Nephron progenitor cell (in vitro differentiated cells): ENCODE results near the gene CRADD.

Experiments
- DNase-seq: peaks from one replicate; pipeline ENCODE4 v3.0.0; 2021
- H3K27ac Mint-ChIP-seq: 2 replicates; pipeline ENCODE4 v1.8.0; 2021; ENCODE audit warnings: mild to moderate bottlenecking, moderate library complexity, mixed read lengths
- H3K27me3 Mint-ChIP-seq: 2 replicates; pipeline ENCODE4 v1.8.0; 2021; ENCODE audit warnings: mild to moderate bottlenecking, low read depth, mixed read lengths; ENCODE audit not compliant: poor library complexity
- H3K36me3 Mint-ChIP-seq: 2 replicates; pipeline ENCODE4 v1.8.0; 2021; ENCODE audit warnings: low read depth, mixed read lengths
- H3K4me1 Mint-ChIP-seq: 2 replicates; pipeline ENCODE4 v1.8.0; 2021; ENCODE audit warnings: mixed read lengths
- H3K4me3 Mint-ChIP-seq: 2 replicates; pipeline ENCODE4 v1.8.0; 2021; ENCODE audit warnings: mild to moderate bottlenecking, moderate library complexity, mixed read lengths
- H3K9me3 Mint-ChIP-seq: 2 replicates; pipeline ENCODE4 v1.8.0; 2021; ENCODE audit warnings: mild to moderate bottlenecking, moderate library complexity, mixed read lengths
- TF ChIP-seq, protein P1 (sequence below): fragments of 200-600 bp; sonication (generic); IDR thresholded peaks from 2 replicates; pipeline ENCODE4 v1.5.0; 2021; ENCODE audit warnings: antibody characterized with exemption

Gene CRADD

DNA sequence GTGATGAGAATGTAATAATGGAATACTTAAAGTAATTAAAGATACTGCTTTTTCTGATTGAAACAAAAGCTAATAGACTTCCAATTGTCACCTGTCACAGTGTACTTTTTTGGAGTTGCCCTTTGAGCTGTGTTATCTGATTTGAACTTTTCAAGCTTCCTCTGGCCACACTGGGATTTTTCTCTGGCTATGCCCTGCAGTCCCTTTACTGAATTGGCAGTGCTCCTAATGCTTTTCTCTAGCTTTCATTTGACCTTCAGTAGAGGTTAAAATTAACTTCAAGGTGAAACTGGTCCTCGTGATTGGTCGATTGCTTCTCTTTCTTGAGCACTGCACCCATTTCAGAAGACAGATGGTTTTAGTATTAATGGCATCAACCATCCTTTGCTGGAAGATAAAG, 89.2 kb downstream of the CRADD start:
- TF ChIP-seq, protein P1, sequence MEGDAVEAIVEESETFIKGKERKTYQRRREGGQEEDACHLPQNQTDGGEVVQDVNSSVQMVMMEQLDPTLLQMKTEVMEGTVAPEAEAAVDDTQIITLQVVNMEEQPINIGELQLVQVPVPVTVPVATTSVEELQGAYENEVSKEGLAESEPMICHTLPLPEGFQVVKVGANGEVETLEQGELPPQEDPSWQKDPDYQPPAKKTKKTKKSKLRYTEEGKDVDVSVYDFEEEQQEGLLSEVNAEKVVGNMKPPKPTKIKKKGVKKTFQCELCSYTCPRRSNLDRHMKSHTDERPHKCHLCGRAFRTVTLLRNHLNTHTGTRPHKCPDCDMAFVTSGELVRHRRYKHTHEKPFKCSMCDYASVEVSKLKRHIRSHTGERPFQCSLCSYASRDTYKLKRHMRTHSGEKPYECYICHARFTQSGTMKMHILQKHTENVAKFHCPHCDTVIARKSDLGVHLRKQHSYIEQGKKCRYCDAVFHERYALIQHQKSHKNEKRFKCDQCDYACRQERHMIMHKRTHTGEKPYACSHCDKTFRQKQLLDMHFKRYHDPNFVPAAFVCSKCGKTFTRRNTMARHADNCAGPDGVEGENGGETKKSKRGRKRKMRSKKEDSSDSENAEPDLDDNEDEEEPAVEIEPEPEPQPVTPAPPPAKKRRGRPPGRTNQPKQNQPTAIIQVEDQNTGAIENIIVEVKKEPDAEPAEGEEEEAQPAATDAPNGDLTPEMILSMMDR = no peak
- H3K4me1 Mint-ChIP-seq = peaks cover 39% of the 10 kb centered on the region
- H3K36me3 Mint-ChIP-seq = no peaks in the 10 kb centered on the region
- DNase-seq = no peak
- H3K4me3 Mint-ChIP-seq = no peak overlapping the region
- no peak overlapping the region for H3K27ac Mint-ChIP-seq
- no peaks in the 10 kb centered on the region for H3K9me3 Mint-ChIP-seq
- H3K27me3 Mint-ChIP-seq = peaks cover 3% of the 10 kb centered on the region

DNA sequence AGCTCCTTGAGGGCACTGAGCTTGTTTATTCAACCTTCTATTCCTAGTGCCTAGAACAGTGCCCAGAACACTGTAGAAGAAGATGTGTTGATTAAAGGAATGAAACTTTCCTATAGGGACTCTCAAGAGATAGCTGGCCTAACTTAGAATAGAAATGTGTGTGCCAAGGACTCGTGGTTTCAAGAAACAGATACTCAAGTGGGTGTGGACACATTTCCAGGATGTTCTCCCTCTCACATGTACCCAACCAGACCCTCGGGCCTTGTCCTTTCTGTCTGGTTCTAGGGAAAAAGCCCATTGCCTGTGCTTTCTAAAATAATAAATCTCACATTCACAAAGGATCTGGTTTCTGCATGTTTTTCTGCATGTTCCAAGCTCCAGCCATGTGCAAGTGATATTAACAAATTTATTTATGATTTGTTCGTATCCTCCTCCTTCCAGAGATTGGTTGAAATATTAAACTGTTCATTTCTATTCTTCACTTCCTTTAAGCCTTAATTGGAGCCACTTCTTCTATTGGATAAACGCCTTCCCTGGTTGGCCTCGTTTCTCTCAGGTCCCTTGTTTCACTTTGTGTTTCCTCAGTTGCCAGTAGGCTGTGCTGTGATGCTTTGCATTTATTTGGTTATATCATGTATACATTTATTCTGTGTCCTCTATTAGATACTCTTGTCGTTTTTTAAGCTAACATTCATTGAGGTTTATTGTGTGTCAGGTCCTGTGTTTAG, 89.8 kb downstream of the CRADD start:
- no peak overlapping the region for H3K4me3 Mint-ChIP-seq
- no peaks in the 10 kb centered on the region for H3K36me3 Mint-ChIP-seq
- H3K9me3 Mint-ChIP-seq = no peaks in the 10 kb centered on the region
- TF ChIP-seq, protein P1 = no peak
- H3K27me3 Mint-ChIP-seq = peaks cover 3% of the 10 kb centered on the region
- DNase-seq = no peak
- no peak overlapping the region for H3K27ac Mint-ChIP-seq
- peaks cover 33% of the 10 kb centered on the region for H3K4me1 Mint-ChIP-seq

DNA sequence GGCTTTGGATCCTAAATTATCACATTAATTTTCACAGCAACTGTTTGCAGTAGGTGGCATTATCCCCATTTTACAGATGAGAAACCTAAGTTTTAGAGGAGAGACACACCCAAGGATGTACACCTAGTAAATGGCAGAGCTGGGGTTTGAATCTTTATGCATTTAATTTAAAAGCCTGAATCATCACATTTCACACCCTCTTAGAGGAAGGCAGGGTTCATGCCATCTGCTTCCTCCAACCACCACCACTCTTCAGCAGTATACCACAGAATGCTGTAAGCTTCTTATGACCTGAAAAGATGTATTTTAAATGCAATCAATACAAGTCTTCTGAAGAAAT, 90.3 kb downstream of the CRADD start:
- Mint-ChIP-seq H3K9me3 (no peaks in the 10 kb centered on the region), H3K4me3 (no peak overlapping the region), H3K4me1 (peaks cover 33% of the 10 kb centered on the region), H3K36me3 (no peaks in the 10 kb centered on the region), H3K27ac (no peak overlapping the region), H3K27me3 (peaks cover 3% of the 10 kb centered on the region)
- DNase-seq = no peak
- TF ChIP-seq, protein P1 = no peak

DNA sequence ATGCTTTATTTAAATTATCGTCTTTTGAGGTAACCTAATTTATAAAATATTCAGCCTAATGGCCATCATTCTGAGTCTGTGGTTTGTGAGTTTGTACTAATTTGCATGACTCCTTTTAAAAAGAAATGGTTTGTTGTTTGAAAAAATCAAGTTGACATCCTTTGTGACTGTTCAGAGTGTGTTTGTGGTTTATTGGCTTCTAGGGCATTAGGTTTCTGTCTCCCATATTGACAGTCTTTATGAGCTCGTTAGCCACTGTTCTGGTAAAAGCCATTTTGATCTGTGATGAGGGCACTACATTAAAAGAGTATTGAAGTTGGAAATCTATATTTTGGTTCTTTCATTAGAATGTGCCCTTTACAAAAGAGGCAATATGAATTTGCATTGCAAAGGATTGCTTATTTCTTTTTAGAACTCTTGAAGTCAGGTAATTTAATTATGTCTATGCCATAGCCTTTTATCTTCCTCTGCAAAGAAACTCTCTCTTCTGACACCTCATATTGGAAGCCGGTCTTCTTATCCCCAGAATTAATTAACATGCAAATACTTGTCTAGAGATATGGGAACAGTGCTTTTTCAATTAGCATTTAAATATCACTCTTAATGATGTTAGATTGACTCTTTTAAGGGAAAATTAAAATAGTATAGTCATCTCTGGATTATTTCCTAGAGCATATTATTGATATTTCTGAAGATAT, 95.0 kb downstream of the CRADD start:
- H3K36me3 Mint-ChIP-seq = no peaks in the 10 kb centered on the region
- peaks cover 27% of the 10 kb centered on the region for H3K4me1 Mint-ChIP-seq
- peaks cover 6% of the 10 kb centered on the region for H3K27me3 Mint-ChIP-seq
- no peaks in the 10 kb centered on the region for H3K9me3 Mint-ChIP-seq
- DNase-seq = no peak
- TF ChIP-seq, protein P1 = no peak
- no peak overlapping the region for H3K4me3 Mint-ChIP-seq
- H3K27ac Mint-ChIP-seq = no peak overlapping the region

DNA sequence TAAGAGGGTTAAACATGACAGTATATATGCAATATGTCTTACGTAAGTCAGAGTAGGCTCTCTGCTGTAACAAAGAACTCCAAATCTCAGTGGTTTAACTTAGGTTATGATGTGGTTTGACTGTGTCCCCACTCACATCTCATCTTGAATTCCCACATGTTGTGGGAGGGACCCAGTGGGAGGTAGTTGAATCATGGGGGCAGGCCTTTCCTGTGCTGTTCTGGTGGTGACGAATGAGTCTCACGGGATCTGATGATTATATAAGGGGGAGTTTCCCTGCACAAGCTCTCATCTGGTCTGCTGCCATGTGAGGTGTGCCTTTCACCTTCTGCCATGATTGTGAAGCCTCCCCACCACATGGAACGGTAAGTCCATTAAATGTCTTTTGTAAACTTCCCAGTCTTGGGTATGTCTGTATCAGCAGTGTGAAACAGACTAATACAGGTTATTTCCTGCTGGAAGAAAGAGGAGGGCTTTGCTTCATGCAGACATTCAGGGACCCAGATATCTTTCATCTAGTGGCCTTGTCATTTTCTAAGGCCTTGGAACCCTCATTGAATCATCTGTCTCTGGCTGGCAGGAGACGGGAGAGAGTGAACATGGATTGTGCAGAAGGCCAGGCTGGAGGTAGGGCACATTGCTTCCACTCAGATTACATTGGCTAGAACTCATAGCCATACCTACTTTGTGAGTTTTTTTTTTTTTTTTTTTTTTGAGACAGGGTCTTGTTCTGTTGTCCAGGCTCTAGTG, 96.1 kb downstream of the CRADD start:
- Mint-ChIP-seq H3K36me3 (no peaks in the 10 kb centered on the region), H3K9me3 (no peaks in the 10 kb centered on the region), H3K27me3 (peaks cover 6% of the 10 kb centered on the region), H3K27ac (no peak overlapping the region), H3K4me1 (peaks cover 39% of the 10 kb centered on the region), H3K4me3 (no peak overlapping the region)
- no peak for DNase-seq
- TF ChIP-seq, protein P1 = no peak
